HG03571 (cell line): ENCODE measurements around the gene PCDHGA7.
A peak's percentile ranks its signal among the peaks of the same experiment; 100 is the strongest.
"Not testable (repeated sequence)": the region's sequence is repeated elsewhere in the genome, so short reads cannot be mapped to it uniquely, and the experiment has no call there.

ENCODE experiments used
- ATAC-seq: cut with Tn5 transposase; IDR thresholded peaks from one replicate; pipeline ENCODE4 v1.9.1; 2021; ENCODE audit not compliant: unreplicated experiment

PCDHGA7 gene

DNA sequence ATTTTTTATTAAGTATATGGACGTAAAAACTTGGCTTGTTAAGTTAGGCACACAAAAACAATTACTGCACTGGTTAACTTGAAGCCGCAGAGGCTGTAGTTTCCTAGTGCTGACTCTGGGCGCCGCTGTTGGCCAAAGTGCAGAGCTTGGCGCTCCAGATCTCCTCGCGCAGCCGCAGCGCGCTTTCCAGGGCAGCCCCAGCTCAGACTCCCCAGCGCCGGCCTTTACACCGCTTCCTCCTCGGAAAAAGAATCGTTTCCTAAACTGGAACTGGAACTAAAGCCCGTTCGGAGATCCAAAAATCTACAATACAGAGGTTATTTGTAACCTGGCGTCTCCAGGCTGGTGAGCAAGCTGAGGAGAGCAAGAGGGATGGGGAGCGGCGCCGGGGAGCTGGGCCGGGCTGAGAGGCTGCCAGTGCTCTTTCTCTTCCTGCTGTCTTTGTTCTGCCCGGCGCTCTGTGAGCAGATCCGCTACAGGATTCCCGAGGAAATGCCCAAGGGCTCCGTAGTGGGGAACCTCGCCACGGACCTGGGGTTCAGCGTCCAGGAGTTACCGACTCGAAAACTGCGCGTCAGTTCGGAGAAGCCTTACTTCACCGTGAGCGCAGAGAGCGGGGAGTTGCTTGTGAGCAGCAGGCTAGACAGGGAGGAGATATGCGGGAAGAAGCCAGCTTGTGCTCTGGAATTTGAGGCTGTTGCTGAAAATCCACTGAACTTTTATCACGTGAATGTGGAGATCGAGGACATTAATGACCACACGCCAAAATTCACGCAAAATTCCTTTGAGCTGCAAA is 15.4 kb downstream of the PCDHGA7 start, which contains the start of gene PCDHGB5:
TSS of gene PCDHGB5 (plus strand) at position 192 of the 796 bp plus-strand sequence. CDS start at position 373, 181 bp downstream.
- peak; percentile 88 for ATAC-seq

DNA sequence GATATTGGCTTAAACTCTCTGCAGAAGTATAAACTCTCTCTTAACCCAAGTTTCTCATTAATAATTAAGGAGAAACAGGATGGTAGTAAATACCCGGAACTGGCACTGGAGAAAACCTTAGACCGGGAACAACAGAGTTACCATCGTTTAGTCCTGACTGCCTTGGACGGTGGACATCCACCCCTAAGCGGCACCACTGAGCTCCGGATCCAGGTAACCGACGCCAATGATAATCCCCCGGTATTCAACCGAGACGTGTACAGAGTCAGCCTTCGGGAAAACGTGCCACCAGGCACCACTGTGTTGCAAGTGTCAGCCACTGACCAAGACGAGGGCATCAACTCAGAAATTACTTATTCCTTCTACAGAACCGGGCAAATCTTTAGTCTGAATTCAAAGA is 16.1 kb downstream of the PCDHGA7 start:
- no peak for ATAC-seq

DNA sequence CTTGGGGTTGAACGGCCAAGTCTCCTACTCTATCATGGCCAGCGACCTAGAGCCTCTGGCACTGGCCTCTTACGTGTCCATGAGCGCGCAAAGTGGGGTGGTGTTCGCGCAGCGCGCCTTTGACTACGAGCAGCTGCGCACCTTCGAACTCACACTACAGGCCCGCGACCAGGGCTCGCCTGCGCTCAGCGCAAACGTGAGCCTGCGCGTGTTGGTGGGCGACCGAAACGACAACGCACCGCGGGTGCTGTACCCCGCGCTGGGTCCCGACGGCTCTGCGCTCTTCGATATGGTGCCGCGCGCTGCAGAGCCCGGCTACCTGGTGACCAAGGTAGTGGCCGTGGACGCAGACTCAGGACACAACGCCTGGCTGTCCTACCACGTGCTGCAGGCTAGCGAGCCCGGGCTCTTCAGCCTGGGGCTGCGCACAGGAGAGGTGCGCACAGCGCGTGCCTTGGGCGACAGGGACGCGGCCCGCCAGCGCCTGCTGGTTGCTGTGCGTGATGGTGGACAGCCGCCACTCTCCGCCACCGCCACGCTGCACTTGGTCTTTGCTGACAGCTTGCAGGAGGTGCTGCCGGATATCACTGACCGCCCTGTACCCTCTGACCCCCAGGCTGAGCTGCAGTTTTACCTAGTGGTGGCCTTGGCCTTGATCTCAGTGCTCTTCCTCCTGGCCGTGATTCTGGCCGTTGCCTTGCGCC is 17.2 kb downstream of the PCDHGA7 start:
- no peak for ATAC-seq

DNA sequence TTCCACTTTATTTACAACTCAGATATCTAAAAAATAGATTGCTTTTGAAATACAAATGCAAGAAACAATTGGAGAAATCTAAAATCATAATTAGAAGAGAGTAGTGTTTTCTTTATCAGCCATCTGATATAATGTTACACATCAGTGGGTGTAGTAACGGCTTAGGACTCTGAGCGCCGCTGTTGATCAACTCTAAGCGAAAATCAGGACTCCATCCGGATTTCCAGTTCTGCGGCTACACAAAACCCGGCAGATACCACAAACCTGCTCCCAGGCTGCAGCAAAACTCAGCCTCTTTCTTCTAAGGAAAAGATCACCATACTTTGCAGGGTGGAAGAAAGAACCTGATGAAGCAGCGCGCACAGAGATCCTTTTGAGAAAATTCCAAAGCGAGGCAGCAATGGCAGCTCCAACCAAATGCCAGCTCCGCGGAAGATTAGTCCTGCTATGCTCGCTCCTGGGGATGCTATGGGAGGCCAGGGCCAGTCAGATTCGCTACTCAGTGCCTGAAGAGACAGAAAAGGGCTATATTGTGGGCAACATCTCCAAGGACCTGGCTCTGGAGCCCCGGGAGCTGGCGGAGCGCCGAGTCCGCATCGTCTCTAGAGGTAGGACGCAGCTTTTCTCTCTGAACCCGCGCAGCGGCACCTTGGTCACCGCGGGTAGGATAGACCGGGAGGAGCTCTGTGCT is 20.2 kb downstream of the PCDHGA7 start, which contains the start of gene PCDHGA9:
TSS of gene PCDHGA9 (plus strand) at position 226 of the 691 bp plus-strand sequence. CDS start at position 401, 175 bp downstream.
- no peak for ATAC-seq

GRCh38 chr5:141403387-141403786 is 20.8 kb downstream of the PCDHGA7 start:
- no peak for ATAC-seq

GRCh38 chr5:141407790-141408505 is 25.4 kb downstream of the PCDHGA7 start, which contains the start of gene PCDHGB6:
Gene PCDHGB6 (plus strand): TSS chr5:141408021. CDS start chr5:141408203, 182 bp downstream.
- ATAC-seq, result not testable (repeated sequence)

GRCh38 chr5:141409598-141410306 is 27.2 kb downstream of the PCDHGA7 start:
- no peak for ATAC-seq

GRCh38 chr5:141411575-141411974 is 29.0 kb downstream of the PCDHGA7 start:
- ATAC-seq, result no peak

DNA sequence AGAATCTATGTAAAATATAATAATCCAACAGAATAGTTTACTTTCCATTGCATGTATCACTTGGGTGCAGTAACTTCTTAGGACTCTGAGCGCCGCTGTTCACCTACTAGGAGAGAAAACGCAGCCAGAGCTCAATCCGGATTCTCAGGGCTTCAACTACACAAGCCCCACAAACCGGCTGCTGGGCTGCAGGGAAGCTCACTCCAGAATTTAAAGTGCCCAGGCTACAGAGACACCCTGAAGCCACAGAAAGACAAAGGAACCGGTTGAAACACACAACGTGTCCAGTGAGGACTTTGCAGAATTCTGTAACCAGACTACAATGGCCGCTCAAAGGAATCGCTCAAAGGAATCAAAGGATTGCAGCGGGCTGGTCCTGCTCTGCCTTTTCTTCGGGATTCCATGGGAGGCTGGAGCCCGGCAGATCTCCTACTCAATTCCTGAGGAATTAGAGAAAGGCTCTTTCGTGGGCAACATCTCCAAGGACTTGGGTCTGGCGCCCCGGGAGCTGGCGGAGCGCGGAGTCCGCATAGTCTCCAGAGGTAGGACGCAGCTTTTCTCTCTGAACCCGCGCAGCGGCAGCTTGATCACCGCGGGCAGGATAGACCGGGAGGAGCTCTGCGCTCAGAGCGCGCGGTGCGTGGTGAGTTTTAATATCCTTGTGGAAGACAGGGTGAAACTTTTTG is 30.5 kb downstream of the PCDHGA7 start, which contains the start of gene PCDHGA10:
TSS of gene PCDHGA10 (plus strand) at position 134 of the 686 bp plus-strand sequence. CDS start at position 323, 189 bp downstream.
- peak; percentile 84 for ATAC-seq

GRCh38 chr5:141413540-141414069 is 31.1 kb downstream of the PCDHGA7 start:
- ATAC-seq, result no peak

GRCh38 chr5:141414548-141415274 is 32.2 kb downstream of the PCDHGA7 start:
- ATAC-seq, result not testable (repeated sequence)

DNA sequence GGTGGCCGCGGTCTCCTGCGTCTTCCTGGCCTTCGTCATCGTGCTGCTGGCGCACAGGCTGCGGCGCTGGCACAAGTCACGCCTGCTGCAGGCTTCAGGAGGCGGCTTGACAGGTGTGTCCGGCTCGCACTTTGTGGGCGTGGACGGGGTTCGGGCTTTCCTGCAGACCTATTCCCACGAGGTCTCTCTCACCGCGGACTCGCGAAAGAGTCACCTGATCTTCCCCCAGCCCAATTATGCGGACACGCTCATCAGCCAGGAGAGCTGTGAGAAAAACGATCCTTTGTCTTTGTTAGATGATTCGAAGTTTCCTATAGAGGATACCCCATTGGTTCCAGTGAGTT is 32.7 kb downstream of the PCDHGA7 start:
- not testable (repeated sequence) for ATAC-seq

GRCh38 chr5:141417494-141418172 is 35.1 kb downstream of the PCDHGA7 start, which contains the start of gene PCDHGB7:
Gene PCDHGB7 (plus strand): TSS chr5:141417677. CDS start chr5:141417860, 183 bp downstream.
- ATAC-seq, result peak; percentile 68

GRCh38 chr5:141419074-141419880 is 36.7 kb downstream of the PCDHGA7 start:
- no peak for ATAC-seq

GRCh38 chr5:141420855-141421488 is 38.4 kb downstream of the PCDHGA7 start, which contains the start of gene PCDHGA11:
Gene PCDHGA11 (plus strand): TSS chr5:141421051. CDS start chr5:141421228, 177 bp downstream.
- no peak for ATAC-seq

DNA sequence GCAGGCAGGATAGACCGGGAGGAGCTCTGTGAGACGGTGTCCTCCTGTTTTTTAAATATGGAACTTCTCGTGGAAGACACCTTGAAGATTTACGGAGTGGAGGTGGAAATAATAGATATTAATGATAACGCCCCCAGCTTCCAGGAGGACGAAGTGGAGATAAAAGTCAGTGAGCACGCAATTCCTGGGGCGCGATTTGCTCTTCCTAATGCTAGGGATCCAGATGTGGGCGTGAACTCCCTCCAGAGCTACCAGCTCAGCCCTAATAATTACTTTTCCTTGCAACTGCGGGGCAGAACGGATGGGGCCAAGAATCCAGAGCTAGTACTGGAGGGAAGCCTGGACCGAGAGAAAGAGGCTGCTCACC is 38.9 kb downstream of the PCDHGA7 start:
- no peak for ATAC-seq
